ENCODE measurements around the gene DPEP3.
"Not testable (repeated sequence)": the region's sequence is repeated elsewhere in the genome, so short reads cannot be mapped to it uniquely, and the experiment has no call there.

Gene DPEP3

GRCh38 chr16:67979955-67980678 is at the start of gene DPEP3:
Gene DPEP3, minus strand, starts transcription at chr16:67980499. Its CDS starts 119 bp downstream, at chr16:67980380.
- DNase-seq = no peak

- no peak for DNase-seq
Measured at GRCh38 chr16:68028996-68029395, 48.7 kb upstream of the DPEP3 start.

DNA sequence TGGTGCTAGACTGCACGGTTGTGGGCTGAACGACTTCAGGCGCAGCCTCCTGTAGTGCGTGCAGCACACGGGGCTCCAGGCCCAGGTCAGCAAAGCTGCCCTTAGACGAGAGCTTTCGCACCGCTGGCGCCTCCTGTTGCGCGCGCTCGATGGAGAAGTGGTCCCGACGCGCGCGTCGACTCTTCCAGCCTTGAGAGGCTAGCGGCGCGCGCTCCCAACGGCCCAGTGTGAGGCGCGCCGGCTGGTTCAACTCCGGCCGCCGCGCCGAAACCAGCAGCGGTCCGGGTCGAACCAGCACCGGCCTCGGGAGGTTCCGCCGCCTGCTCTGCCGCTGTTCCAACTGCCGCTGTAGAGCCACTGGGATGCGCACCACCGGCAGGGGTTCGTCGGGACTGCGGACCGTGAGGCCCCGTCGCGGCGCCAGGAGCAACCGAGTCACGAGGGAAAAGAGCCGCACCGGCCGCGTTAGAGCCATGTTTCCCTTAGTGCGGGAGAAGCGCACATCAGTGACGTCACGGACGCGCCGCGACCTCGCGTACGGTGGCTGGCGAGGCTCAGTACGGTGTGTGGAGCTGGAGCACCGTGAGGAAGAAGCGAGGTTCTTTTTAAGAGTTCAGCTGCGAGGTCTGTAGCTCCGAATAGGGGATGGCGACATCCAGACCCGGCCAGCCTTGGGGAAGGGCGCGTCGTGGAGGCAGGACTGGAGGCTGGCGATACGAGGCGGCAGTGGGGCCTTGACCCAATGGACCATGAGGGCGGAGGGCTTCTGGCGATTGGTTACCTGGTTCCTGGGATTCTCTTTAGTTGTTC is 42.6 kb upstream of the DPEP3 start, which contains the start of the genes DDX28 and DUS2:
Gene DDX28, minus strand, starts transcription at position 505 of the 810 bp plus-strand sequence. Its CDS starts 30 bp downstream, at position 475.
Gene DUS2, plus strand, starts transcription at position 557 of the 810 bp plus-strand sequence. CDS start 14,740 bp downstream, outside the sequence.
- DNase-seq = peak; percentile 64

GRCh38 chr16:68022278-68022727 is 42.0 kb upstream of the DPEP3 start:
- no peak for DNase-seq

DNA sequence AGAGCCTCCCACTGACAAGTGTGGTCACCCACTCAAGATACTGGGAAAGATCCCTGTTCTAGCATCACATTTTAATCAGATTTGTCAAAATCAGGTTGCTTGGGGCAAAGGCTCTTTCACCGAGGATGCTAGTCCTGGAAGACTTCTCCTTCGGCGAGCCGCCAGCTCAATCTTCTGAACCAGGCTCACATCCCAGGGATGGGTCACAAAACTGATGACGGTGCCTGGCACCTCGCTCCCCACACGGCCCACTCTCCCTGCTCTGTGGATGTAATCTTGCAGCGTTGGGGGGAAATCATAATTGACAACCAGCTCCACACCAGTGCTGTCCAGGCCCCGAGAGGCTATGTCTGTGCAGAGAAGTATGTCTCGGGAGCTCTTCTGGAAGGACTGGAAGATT is 41.2 kb upstream of the DPEP3 start:
- no peak for DNase-seq

DNA sequence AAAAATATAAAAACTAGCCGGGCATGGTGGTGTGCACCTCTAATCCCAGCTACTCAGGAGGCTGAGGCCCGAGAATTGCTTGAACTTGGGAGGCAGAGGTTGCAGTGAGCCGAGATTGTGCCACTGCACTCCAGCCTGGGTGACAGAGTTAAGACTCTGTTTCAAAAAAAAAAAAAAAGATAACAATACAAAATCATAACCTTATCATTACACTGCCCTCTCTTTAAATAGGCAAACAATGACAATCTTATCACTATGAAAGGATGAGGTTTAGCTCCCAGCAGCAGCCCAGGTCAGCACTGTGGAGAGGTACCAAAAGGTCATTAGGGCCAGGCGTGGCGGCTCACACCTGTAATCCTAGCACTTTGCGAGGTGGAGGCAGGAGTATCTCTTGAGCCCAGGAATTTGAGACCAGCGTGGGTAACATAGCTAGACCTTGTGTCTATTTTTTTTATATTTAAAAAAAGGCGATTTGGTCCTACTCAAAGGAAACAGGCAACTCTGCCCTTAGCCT is 38.9 kb upstream of the DPEP3 start:
- no peak for DNase-seq

DNA sequence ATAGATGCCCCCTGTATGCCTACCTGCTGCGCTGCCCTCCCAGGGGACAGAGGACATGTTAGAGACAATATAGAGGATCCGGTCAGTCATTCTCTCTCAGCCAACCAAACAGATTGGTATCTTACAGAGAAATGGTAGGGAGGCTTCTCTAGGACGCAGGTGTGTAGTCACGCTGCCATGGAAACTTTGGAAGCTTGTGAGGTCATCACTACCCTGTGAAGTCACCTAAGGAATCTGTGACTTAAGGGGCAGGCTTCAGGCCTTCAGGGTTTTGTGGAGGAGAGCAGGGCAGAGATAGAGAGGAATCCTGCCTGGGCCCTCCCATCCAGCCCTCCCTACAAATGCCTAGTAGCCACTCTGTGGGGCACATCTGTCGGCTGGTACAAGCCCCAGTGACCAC is 35.4 kb upstream of the DPEP3 start, which contains the start of gene DPEP2NB:
Gene DPEP2NB, minus strand, starts transcription at position 231 of the 400 bp plus-strand sequence. Its CDS starts 141 bp downstream, at position 90.
- DNase-seq = no peak

DNA sequence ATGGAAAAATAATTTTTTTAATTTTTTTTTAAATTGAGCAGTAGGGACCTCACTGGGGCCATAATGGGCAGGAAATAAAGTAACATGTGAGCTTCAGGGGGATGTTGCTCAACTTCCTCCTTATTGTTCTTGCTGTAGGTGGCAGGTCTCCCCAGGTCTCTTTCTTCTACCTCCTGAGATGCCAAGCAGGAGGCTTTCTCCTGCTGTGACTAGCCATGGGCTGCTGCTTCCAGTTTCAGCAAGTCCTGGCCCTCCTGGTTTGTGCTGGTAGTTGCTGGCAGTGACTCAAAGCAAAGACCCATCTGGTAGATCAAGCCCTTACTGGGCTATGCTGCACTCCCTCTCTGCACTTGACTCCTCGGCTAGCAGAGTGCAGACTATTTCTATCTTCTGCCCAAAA is 33.1 kb upstream of the DPEP3 start:
- no peak for DNase-seq

- not testable (repeated sequence) for DNase-seq
Measured at GRCh38 chr16:68009872-68010271, 29.6 kb upstream of the DPEP3 start.

- DNase-seq = no peak
Measured at GRCh38 chr16:68009157-68009735, 28.9 kb upstream of the DPEP3 start.

- no peak for DNase-seq
Measured at GRCh38 chr16:68005786-68006286, 25.5 kb upstream of the DPEP3 start.

DNA sequence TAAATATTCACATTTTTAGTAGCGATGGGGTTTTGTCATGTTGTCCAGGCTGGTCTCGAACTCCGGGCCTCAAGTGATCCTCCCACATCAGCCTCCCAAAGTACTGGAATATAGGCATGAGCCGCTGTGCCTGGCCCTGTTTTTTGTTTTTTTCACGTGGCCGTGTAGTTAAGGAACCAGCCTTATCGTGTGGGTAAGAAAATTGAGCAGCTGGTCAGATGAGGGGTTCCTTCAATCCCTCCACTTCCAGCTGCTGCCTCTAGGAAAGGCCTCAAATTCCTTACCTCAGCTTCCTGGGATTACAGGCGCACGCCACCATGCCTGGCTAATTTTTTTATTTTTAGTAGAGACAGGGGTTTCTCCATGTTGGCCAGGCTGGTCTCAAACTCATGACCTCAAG is 24.9 kb upstream of the DPEP3 start:
- DNase-seq = no peak

GRCh38 chr16:68003031-68003430 is 22.7 kb upstream of the DPEP3 start:
- no peak for DNase-seq

DNA sequence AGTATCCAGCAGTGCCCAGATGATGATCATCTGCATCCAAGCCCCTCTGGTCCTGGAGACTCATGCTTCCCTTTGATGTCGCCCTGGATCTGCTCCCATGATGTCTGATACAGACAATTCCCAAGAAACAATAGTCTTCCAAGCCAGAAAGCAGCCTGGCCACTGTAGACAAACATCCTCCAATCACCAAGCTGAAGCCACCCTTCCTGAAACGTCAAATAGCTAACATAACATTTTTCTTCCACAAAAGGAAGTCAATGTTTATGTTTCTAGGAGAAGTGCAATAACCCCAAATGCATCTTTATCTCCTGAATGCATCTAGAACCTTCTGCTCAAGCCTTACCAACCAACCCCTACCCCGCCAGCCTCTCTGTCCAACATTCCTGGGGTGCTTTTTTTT is 20.2 kb upstream of the DPEP3 start:
- no peak for DNase-seq

DNA sequence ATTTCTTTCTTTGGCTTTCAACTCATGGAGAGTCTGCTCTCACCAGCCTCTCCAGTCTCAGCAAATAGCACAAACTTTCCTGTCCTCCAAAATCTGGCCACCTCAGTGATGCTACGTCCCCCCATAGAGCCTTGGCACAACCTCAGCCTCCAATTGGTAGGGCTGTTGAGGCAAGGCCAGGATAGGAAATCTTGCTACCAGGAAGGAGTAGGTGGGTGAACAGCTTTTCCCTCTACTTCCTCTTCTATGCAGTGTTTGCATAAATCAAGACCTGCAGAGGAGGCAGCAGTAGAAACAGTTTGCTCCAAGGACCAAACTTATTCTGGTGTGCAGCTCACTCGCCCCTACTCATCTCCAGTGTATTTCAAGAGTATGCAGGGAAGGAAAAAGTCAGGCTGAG is 19.7 kb upstream of the DPEP3 start:
- no peak for DNase-seq

GRCh38 chr16:67998779-67999688 is 18.7 kb upstream of the DPEP3 start, which contains the start of gene DPEP2:
Gene DPEP2, minus strand, starts transcription at chr16:67999484. Its CDS starts 6,272 bp downstream, at chr16:67993212.
- DNase-seq = not testable (repeated sequence)

GRCh38 chr16:67998231-67998778 is 18.0 kb upstream of the DPEP3 start:
- DNase-seq = not testable (repeated sequence)

DNA sequence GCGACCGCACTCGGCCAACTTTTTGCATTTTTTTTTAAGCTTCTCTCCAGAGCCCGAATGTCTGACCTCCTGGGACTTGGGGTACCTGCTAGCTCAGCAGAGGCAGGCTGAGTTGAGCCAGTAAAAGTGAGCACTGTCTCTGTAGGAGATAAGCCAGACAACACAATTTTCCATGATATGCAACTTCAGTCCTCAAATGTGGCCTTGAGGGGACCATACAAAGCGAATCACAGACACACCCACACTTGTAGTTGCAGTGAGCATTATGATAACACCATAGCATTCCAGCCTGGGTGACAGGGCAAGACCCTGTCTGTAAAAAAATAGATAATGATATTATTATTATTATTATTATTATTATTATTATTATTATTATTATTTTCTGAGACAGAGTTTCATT is 16.4 kb upstream of the DPEP3 start:
- DNase-seq = no peak

DNA sequence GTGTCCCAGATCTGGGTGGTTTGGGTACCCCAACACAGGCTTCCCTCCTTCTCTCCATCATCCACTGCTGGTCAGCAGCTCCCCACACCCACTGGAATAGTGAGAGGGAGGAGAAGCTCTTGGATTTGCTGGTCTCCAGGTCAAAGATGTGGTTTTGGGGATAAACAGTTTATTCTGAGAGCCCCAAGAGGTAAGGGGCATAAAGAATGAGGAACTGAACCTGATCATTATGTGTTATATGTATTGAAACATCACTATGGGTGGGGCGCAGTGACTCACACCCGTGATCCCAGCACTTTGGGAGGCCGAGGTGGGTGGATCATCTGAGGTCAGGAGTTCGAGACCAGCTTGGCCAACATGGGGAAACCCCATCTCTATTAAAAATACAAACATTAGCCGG is 15.1 kb upstream of the DPEP3 start:
- no peak for DNase-seq

DNA sequence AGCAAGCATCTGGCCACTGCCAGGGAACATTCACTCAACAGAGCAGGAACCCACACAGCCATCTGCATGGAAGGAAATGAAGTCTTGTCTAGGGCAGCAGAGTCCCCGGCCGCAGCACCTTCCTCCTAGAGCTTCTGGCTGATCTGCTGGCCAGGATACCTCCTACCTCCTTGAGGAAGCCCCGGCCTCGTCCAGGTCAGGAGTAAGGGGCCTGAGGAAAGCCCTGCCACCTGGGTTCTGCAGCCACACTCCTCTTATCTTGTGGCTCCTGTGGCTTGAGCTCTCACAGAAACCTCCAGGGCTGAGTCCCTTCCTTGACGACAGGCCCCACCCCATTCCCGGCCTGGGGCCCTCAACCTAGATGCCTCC is 13.7 kb upstream of the DPEP3 start:
- DNase-seq = not testable (repeated sequence)

All from T1000 (cell line).